SKM-1 (cell line): ENCODE data around the gene NCAPG2.
"Not testable (repeated sequence)": the region's sequence is repeated elsewhere in the genome, so short reads cannot be mapped to it uniquely, and the experiment has no call there.

Source experiments
- DNase-seq: peaks from one replicate; lab custom pipeline; 2025; ENCODE audit not compliant: unreplicated experiment; lab: John Stamatoyannopoulos, UW

NCAPG2 gene

DNA sequence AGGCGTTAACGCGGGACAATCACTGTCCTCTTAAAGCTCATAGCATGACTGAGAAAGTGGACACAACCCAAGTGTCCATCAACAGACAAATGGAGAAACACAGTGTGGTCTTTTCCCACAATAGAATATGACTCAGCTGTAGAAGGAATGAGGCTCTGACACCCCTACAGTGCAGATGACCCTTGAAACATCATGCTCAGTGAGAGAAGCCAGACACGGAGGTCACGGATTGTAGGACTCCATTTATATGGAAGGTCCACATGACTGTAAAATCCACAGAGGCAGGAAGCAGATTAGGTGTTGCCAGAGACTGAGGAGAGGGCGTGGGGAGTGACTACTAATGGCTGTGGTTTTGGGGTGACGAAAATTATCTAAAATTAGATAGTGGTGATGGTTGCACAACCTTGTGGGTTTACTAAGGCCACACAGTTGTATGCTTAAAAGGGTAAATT, 6.1 kb upstream of the NCAPG2 start:
- DNase-seq: peak; percentile 57

DNA sequence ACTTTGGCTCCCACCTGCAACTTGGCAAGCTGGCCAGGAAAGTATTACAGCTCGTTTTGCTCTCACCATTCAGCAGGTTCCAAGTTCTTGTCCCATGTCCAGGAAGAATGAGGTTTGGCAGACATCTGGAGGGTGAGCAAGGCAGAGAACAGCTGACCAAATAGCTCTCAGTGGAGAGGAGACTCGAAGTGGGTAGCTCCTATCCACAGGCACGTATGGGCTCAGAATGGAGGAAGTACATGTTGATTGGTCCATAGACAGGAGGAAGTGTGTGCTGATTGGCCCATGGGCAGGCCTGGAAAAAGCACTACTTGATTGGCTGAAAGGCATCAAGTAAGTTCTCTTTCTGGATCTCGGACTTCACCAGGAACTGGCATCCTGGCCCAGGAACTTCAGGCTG, 3.0 kb upstream of the NCAPG2 start:
- DNase-seq: no peak

- DNase-seq: no peak
These were observed 2.3 kb upstream of the NCAPG2 start for GRCh38 chr7:158706710-158707590.

DNA sequence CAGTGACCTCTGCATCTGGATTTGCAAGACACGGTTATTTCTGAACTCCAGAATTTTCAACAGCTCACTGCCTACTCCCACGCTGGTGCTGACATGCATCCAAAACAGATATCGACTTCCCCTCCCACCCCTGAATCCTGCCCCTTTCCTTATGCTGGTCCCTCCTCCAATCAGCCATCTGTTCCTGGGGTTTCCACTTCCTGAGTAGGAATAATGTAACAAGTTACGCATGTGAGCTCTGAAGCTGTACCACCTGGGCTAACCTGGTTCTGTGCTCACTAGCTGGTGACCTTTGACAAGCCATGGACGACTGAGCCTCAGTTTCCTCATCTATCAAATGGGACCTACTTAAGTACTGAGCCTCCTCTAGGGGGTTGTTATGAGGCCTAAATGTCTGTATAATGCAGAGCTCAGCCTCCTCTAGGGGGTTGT, 1.7 kb upstream of the NCAPG2 start:
- DNase-seq: no peak

- DNase-seq: no peak
These were observed 738 bp upstream of the NCAPG2 start for GRCh38 chr7:158705234-158705850.

DNA sequence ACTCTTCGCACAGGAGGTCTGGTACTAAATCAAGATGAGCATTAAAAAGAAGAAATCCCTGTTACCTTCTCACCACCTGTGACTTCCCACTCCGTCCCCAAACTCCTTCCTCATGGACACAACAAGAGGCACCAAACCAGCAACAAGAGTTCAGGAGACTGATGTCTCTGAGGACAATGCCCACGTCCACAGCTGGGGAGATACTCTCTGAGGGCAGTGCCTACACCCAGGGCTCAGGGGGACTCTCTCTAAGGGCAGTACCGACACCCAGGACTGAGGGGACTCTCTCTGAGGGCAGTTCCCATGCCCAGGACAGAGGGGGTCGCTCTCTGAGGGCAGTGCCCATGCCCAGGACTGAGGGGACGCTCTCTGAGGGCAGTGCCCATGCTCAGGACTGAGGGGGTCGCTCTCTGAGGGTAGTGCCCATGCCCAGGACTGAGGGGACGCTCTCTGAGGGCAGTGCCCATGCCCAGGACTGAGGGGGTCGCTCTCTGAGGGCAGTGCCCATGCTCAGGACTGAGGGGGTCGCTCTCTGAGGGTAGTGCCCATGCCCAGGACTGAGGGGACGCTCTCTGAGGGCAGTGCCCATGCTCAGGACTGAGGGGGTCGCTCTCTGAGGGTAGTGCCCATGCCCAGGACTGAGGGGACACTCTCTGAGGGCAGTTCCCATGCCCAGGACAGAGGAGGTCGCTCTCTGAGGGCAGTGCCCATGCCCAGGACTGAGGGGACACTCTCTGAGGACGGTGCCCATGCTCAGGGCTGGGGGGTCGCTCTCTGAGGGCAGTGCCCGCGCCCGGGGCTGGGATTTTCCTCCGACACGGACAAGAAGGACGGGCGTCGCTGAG, 703 bp downstream of the NCAPG2 start:
- not testable (repeated sequence) for DNase-seq

GRCh38 chr7:158702944-158703343, 1.7 kb downstream of the NCAPG2 start:
- DNase-seq: no peak

DNA sequence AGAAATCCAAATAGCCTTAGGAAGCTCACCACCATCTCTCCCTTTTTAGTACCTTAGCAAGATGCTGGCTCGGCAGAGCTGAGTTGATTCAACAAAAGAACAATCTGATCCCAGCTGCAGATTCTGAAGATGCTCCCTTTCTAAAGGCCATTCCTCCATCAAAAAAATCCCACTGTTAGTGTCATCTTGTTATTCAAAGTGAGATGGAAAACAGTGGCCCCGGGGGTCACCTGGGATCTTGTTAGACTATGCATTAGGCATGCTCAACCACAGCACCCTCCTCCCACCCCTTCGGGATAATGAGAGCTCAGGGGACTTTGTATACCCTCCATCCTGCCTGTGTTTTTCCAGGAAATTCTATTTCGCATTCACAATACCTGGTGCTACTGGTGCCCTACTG, 2.4 kb downstream of the NCAPG2 start:
- no peak for DNase-seq

DNA sequence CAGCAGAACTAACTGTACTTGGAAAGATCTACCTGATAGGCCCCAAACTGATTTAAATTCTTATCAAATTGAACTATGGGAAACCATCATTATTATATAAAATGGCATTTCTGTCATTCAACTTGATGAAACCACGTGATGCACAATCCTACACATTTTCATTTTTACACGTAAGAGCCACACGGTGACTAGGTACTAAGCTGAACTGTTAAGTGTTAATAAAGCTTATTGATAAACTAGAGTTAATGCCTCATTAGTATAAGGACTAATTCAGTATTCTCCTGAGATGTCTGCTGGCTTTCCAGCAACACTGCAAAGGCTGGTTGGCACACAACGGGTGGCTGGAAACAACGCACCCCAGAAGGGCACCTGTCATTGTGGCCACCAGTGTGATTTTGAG, 4.6 kb downstream of the NCAPG2 start:
- DNase-seq: no peak

DNA sequence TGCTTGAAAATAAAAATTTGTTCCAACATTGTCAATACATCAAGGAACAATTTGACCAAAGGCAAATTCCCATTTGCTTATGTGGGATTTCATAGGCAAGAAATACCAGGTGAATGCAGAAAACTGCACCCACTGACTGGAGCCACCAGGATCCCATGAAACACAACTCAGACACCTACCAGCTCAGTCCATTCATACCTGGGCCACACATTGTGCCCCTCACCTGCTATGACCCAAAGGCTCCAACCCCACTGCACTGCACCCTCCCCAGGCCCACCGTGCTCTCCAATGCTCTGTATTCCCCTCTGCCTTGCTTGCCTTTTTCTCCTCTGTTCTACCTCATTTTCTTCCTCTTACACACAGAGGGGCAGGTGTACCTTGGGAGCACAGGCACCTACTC, 5.3 kb downstream of the NCAPG2 start:
- DNase-seq: no peak

DNA sequence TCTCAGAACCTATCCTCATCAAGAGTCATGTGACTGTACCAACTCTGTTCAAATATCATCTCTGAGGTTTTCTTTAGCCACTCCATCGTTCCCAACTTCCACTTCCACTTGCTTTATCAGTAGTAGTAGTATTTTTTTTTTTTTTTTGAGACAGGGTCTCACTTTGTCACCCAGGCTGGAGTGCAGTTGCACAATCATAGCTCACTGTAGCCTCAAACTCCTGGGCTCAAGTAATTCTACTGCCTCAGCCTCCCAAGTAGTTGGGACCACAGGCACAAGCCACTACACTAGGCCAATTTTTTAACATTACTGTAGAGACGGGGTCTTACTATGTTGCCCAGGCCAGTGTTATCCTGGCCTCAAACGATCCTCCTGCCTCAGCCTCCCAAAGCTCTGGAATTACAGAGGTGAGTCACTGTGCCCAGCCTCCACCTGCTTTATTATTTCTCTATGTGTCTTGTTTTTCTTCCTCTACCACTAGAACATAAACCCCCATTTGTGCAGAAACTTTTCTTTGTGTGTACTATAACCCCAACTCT, 5.9 kb downstream of the NCAPG2 start:
- no peak for DNase-seq

DNA sequence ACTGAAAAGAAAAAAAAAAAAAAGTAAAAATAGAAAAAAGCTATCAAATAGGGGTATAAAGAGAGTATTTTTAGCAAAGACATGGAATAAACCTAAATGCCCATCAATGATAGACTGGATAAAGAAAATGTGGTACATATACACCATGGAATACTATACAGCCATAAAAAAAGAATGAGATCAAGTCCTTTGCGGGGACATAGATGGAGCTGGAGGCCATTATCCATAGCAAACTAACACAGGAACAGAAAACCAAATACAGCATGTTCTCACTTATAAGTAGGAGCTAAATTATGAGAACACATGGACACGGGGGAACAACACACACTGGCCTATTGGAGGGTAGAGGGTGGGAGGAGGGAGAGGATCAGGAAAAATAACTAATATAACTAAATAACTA, 7.0 kb downstream of the NCAPG2 start:
- not testable (repeated sequence) for DNase-seq

GRCh38 chr7:158695726-158696452, 8.7 kb downstream of the NCAPG2 start:
- DNase-seq: peak; percentile 78

- DNase-seq: no peak
These were observed 9.5 kb downstream of the NCAPG2 start for GRCh38 chr7:158695056-158695455.

- no peak for DNase-seq
These were observed 10.0 kb downstream of the NCAPG2 start for GRCh38 chr7:158694650-158695049.

- no peak for DNase-seq
These were observed 15.1 kb downstream of the NCAPG2 start for GRCh38 chr7:158689488-158689887.

DNA sequence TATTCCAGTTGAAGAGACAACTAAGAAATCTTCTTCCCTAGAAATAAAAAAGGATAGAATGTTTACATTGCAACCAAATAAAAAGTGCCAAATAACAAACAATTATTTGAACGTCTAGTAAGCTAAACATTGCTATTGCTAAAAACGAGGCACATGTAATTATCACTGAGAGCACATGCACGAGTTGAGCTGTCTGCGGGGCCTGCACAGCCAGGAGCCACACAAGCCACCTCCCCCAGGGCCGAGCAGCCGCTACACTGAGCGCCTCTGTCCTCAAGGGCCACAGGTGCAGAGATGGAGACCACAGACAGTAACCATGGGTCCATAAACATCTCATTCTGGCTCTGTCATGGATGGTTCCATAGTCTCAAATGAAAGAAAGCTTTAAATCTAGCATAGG, 17.2 kb downstream of the NCAPG2 start:
- DNase-seq: no peak

DNA sequence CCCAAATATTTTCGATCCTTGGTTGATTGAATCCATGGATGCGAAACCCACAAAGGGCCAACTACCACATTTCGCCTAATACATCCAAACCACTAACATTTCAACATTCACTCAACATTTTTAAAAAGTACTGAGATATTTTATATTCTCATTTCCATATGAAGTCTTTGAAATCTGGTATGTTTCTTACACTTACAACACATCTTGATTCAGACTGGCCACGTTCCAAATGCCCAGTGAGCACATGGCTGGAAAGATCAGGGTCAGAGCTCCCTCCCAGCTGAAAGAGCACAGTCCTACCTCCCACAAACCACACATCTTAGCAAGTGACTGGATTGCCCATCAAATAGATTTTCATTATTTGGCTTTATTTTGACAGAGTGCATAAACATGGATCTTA, 18.9 kb downstream of the NCAPG2 start:
- DNase-seq: no peak

- no peak for DNase-seq
These were observed 20.3 kb downstream of the NCAPG2 start for GRCh38 chr7:158684329-158684728.

- DNase-seq: no peak
These were observed 21.1 kb downstream of the NCAPG2 start for GRCh38 chr7:158683541-158683940.

GRCh38 chr7:158682456-158682855, 22.1 kb downstream of the NCAPG2 start:
- DNase-seq: no peak
